Hepatocyte (in vitro differentiated cells): Measurements from ENCODE around the gene RFX4. TPM values are rescaled to one million over a fixed set of nuclear protein-coding genes. Genes with fewer than 3 reads are reported as not detected.
"Not testable (repeated sequence)": the region's sequence is repeated elsewhere in the genome, so short reads cannot be mapped to it uniquely, and the experiment has no call there.

Experiments used
- DNase-seq: peaks from one replicate; pipeline ENCODE4 v3.0.0-alpha.2; 2016; ENCODE audit warnings: low spot score
- H2AFZ ChIP-seq: fragments of 200-600 bp; sonication (generic); 2 replicates; pipeline ENCODE4 v1.6.0; 2016; ENCODE audit warnings: antibody characterized with exemption, mild to moderate bottlenecking
- H3K27ac ChIP-seq: fragments of 200-600 bp; sonication (generic); 2 replicates; pipeline ENCODE4 v1.5.1; 2016; ENCODE audit warnings: mild to moderate bottlenecking
- H3K27me3 ChIP-seq: fragments of 200-600 bp; sonication (generic); 2 replicates; pipeline ENCODE4 v1.6.1; 2016
- H3K36me3 ChIP-seq: fragments of 200-600 bp; sonication (generic); replicated peaks from 2 replicates; pipeline ENCODE4 v1.5.1; 2016; ENCODE audit warnings: low read depth; ENCODE audit not compliant: insufficient read depth
- H3K4me1 ChIP-seq: fragments of 200-600 bp; sonication (generic); 2 replicates; pipeline ENCODE4 v1.5.1; 2016; ENCODE audit warnings: mild to moderate bottlenecking, moderate library complexity; ENCODE audit not compliant: insufficient read depth
- H3K4me2 ChIP-seq: fragments of 200-600 bp; sonication (generic); 2 replicates; pipeline ENCODE4 v1.6.0; 2016
- H3K4me3 ChIP-seq: fragments of 200-600 bp; sonication (generic); 2 replicates; pipeline ENCODE4 v1.5.1; 2016; ENCODE audit warnings: mild to moderate bottlenecking
- H3K79me2 ChIP-seq: fragments of 200-600 bp; sonication (generic); 2 replicates; pipeline ENCODE4 v1.6.0; 2017; ENCODE audit warnings: mild to moderate bottlenecking
- H3K9me2 ChIP-seq: fragments of 200-600 bp; sonication (generic); replicated peaks from 2 replicates; pipeline ENCODE4 v1.6.0; 2017; ENCODE audit warnings: mild to moderate bottlenecking; ENCODE audit not compliant: insufficient read depth
- H3K9me3 ChIP-seq: fragments of 200-600 bp; sonication (generic); 2 replicates; pipeline ENCODE4 v1.5.1; 2016; ENCODE audit warnings: low read depth, mild to moderate bottlenecking
- H4K20me1 ChIP-seq: fragments of 200-600 bp; sonication (generic); 2 replicates; pipeline ENCODE4 v1.6.0; 2016; ENCODE audit warnings: mild to moderate bottlenecking; ENCODE audit not compliant: insufficient read depth, poor library complexity, severe bottlenecking
- EZH2 ChIP-seq: fragments of 200-600 bp; sonication (generic); IDR thresholded peaks from 2 replicates; pipeline ENCODE4 v1.6.1; 2016; ENCODE audit warnings: antibody characterized with exemption, mild to moderate bottlenecking, borderline replicate concordance
- EZH2phosphoT487 ChIP-seq: fragments of 200-600 bp; sonication (generic); IDR thresholded peaks from one replicate; pipeline ENCODE4 v1.6.1; 2018; ENCODE audit warnings: antibody characterized with exemption, mild to moderate bottlenecking, low read depth, moderate library complexity; ENCODE audit not compliant: unreplicated experiment, severe bottlenecking
- WGBS: methylation state at CpG from one replicate; pipeline ENCODE4 v1.1.6; 2016; ENCODE audit warnings: low lambda C conversion rate; ENCODE audit errors: missing lambda C conversion rate; 5-methylcytosine and 5-hydroxymethylcytosine counted together
- polyA plus RNA-seq: library from polyadenylated mRNA; unstranded; fragments of >200 nt; fragmentation: Nextera tagmentation; extraction: Ambion mirVana; gene quantifications from 2 replicates; pipeline ENCODE4 v1.2.1, GENCODE V29; 2016
- total RNA-seq: library from RNA; depleted of rRNA; stranded (reverse); fragments of >200 nt; gene quantifications from 2 replicates; pipeline ENCODE4 v1.2.3, GENCODE V29; 2014
- TF ChIP-seq, protein P1 (sequence below): fragments of 200-600 bp; sonication (generic); IDR thresholded peaks from 2 replicates; pipeline ENCODE4 v1.5.1; 2016; ENCODE audit warnings: antibody characterized with exemption, mild to moderate bottlenecking; ENCODE audit not compliant: poor library complexity

Gene RFX4
- total and polyA plus RNA-seq, 2 experiments from 2014 or later: not detected

DNA sequence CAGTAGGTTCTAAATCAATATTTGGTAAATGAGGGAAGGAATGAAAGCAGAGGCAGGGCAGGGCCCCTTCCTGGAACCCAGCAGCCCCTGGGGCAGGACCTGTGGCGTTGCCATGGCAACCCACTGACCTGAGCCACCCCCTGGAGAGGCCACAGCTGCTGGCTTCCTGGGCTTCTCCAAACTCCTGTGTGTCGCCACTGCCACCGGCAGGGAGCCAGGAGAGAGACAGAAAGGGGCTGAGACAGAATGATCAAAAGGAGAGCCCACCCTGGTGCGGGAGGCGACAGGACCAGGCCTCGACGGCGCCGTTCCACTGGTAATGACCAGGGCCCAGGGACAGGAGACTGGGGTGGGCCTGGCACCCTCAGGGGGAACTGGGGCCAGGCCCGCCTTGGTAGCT is 18.2 kb downstream of the RFX4 start:
- Histone ChIP-seq H3K36me3 (no peaks in the 10 kb centered on the region), H3K79me2 (no peaks in the 10 kb centered on the region), H4K20me1 (no peaks in the 10 kb centered on the region), H2AFZ (no peak overlapping the region), H3K27me3 (peaks cover 7% of the 10 kb centered on the region), H3K4me3 (no peak overlapping the region), H3K4me1 (no peaks in the 10 kb centered on the region), H3K4me2 (no peak overlapping the region), H3K9me3 (no peaks in the 10 kb centered on the region), H3K27ac (no peak overlapping the region), H3K9me2 (no peaks in the 10 kb centered on the region)
- no peak for TF ChIP-seq EZH2phosphoT487
- WGBS: 73% methylated on average over 10 of the region's 10 CpGs
- no peak for DNase-seq

DNA sequence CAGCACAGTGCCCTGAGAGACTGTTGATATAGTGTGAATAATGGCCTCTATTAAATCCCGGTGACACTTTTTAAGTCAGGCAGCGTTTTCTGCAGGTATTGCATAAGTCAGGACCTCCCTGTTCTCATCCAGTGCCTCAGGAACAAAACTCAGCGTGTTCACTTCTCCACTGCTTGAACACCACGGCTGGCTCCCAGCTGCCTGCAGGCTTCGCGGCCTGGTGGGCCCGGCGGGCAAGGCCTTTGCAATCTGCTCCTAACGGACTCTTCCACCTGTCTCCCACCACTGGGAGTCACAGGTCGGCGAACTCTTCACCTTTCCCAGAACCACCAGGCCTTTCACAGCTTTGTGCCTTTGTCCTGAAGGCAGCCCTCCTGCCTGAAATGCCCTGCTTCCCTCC is 18.7 kb downstream of the RFX4 start:
- no peak overlapping the region for H3K4me3 ChIP-seq
- no peaks in the 10 kb centered on the region for H3K4me1 ChIP-seq
- H4K20me1 ChIP-seq: no peaks in the 10 kb centered on the region
- WGBS: 83% methylated on average over 11 of the region's 11 CpGs
- H3K27me3 ChIP-seq: peaks cover 7% of the 10 kb centered on the region
- H3K27ac ChIP-seq: no peak overlapping the region
- no peak for TF ChIP-seq EZH2
- TF ChIP-seq, protein P1, sequence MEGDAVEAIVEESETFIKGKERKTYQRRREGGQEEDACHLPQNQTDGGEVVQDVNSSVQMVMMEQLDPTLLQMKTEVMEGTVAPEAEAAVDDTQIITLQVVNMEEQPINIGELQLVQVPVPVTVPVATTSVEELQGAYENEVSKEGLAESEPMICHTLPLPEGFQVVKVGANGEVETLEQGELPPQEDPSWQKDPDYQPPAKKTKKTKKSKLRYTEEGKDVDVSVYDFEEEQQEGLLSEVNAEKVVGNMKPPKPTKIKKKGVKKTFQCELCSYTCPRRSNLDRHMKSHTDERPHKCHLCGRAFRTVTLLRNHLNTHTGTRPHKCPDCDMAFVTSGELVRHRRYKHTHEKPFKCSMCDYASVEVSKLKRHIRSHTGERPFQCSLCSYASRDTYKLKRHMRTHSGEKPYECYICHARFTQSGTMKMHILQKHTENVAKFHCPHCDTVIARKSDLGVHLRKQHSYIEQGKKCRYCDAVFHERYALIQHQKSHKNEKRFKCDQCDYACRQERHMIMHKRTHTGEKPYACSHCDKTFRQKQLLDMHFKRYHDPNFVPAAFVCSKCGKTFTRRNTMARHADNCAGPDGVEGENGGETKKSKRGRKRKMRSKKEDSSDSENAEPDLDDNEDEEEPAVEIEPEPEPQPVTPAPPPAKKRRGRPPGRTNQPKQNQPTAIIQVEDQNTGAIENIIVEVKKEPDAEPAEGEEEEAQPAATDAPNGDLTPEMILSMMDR: no peak
- no peak for TF ChIP-seq EZH2phosphoT487
- no peak for DNase-seq
- no peaks in the 10 kb centered on the region for H3K9me3 ChIP-seq
- H3K79me2 ChIP-seq: no peaks in the 10 kb centered on the region
- no peaks in the 10 kb centered on the region for H3K36me3 ChIP-seq
- no peak overlapping the region for H2AFZ ChIP-seq
- H3K4me2 ChIP-seq: no peak overlapping the region
- H3K9me2 ChIP-seq: no peaks in the 10 kb centered on the region

DNA sequence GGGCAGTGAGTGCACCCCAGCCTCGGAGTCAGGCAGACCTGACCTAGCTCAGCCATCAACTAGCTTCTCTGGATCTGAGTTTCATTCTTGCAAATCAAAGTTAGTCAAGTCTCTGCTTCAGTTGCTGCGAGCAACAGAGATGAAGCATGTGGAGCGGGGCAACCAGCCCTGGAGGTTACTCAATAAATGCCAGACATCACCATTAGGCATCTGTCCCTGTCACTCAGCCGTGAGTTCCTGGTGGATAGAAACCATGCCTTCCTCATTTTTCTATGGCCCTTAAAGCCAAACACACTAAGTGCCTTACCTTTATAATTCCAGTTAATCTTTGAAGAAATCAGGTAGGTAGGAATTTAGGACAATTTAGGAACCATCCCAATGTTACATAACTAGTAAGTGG is 19.3 kb downstream of the RFX4 start:
- Histone ChIP-seq H3K9me2 (no peaks in the 10 kb centered on the region), H3K79me2 (no peaks in the 10 kb centered on the region), H3K27me3 (peaks cover 7% of the 10 kb centered on the region), H2AFZ (no peak overlapping the region), H3K4me1 (no peaks in the 10 kb centered on the region), H3K4me3 (no peak overlapping the region), H3K27ac (no peak overlapping the region), H3K36me3 (no peaks in the 10 kb centered on the region), H4K20me1 (no peaks in the 10 kb centered on the region), H3K4me2 (no peak overlapping the region), H3K9me3 (no peaks in the 10 kb centered on the region)
- WGBS: 79% methylated on average over 4 of the region's 4 CpGs
- TF ChIP-seq EZH2phosphoT487: no peak
- TF ChIP-seq, protein P1: no peak
- no peak for TF ChIP-seq EZH2
- DNase-seq: no peak

DNA sequence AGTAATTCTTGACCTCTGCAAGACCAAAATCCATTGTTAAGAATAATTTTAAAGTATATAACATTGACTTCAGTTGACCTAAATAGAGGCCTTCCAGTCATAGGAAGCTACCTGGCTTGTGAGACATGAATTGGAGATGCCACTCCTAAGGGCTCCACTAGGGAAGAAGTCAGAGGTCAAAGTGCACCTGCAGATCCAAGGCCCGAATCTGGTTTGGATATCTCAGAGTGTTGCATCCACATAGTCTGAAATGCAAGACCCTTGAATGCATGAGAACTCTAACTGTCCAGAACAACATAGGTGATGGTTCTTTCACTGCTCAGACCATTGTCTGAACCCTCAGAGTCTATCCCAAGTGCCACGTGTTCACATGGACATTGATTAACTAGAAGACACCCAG is 22.4 kb downstream of the RFX4 start:
- 30% methylated on average over 2 of the region's 2 CpGs for WGBS

DNA sequence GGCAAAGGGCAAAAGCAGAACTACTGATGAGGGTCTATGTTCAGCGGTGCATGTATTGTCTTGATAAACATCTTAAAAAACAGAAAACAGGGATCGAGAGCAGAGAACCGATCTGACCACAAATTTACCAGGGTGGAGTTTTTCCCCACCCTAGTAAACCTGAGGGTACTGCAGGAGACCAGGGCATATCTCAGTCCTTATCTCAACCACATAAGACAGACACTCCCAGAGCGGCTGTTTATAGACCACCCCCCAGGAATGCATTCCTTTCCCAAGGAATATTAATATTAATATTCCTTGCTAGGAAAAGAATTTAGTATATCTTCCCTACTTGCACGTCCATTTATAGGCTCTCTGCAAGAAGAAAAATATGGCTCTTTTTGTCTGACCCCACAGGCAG is 37.8 kb downstream of the RFX4 start:
- not testable (repeated sequence) for H4K20me1 ChIP-seq, DNase-seq, H2AFZ ChIP-seq, H3K4me3 ChIP-seq, H3K27ac ChIP-seq, H3K36me3 ChIP-seq, H3K27me3 ChIP-seq, H3K4me2 ChIP-seq, H3K79me2 ChIP-seq, H3K4me1 ChIP-seq, H3K9me2 ChIP-seq, H3K9me3 ChIP-seq
- WGBS: 93% methylated on average over 5 of the region's 5 CpGs

More for the DNA sequence above, 22.4 kb downstream of the RFX4 start:
- H3K79me2 ChIP-seq: no peaks in the 10 kb centered on the region
- no peaks in the 10 kb centered on the region for H3K9me3 ChIP-seq
- no peaks in the 10 kb centered on the region for H4K20me1 ChIP-seq
- H2AFZ ChIP-seq: no peak overlapping the region
- H3K4me2 ChIP-seq: no peak overlapping the region
- H3K27ac ChIP-seq: no peak overlapping the region
- TF ChIP-seq EZH2phosphoT487: no peak
- TF ChIP-seq, protein P1: no peak
- no peak for TF ChIP-seq EZH2
- H3K4me1 ChIP-seq: no peaks in the 10 kb centered on the region
- DNase-seq: no peak
- H3K27me3 ChIP-seq: no peaks in the 10 kb centered on the region
- no peak overlapping the region for H3K4me3 ChIP-seq
- H3K9me2 ChIP-seq: no peaks in the 10 kb centered on the region
- H3K36me3 ChIP-seq: no peaks in the 10 kb centered on the region
